A673 (cell line): ENCODE data around the gene ATP6V1F. TPM values are rescaled to one million over a fixed set of nuclear protein-coding genes. Genes with fewer than 3 reads are reported as not detected.

ENCODE experiments used
- BruUV-seq: library from RNA; stranded (reverse); fragments of 400-500 nt; replicated peaks from 2 replicates; lab custom pipeline; 2021; lab: Mats Ljungman, UMichigan
- CTCF ChIA-PET: fragments of 300-600 bp; sonication (Branson Sonifier 250); formaldehyde crosslinking; loops from one replicate; lab custom pipeline; 2022; ENCODE audit warnings: antibody characterized with exemption; lab: Charles Lee
- POLR2A ChIA-PET: fragments of 300-600 bp; sonication (Branson Sonifier 250); formaldehyde crosslinking; loops from one replicate; lab custom pipeline; 2022; ENCODE audit warnings: antibody characterized with exemption; ENCODE audit not compliant: low non-redundant PET; lab: Charles Lee
- DNase-seq: peaks from one replicate; pipeline ENCODE4 v3.0.0-alpha.2; 2015; ENCODE audit warnings: low spot score
- H3K27ac ChIP-seq: fragments of 200-600 bp; sonication (generic); 2 replicates; pipeline ENCODE4 v1.5.1; 2016; ENCODE audit warnings: mixed run types, low read depth, mild to moderate bottlenecking, mixed read lengths, antibody characterized with exemption, low read length; ENCODE audit not compliant: poor library complexity, severe bottlenecking
- H3K27me3 ChIP-seq: fragments of 200-600 bp; sonication (generic); replicated peaks from 2 replicates; pipeline ENCODE4 v1.6.1; 2017; ENCODE audit warnings: mixed run types, low read depth, mild to moderate bottlenecking, mixed read lengths, antibody characterized with exemption, low read length; ENCODE audit not compliant: insufficient read depth, poor library complexity
- H3K36me3 ChIP-seq: fragments of 200-600 bp; sonication (generic); 2 replicates; pipeline ENCODE4 v1.6.1; 2016; ENCODE audit warnings: mixed run types, mild to moderate bottlenecking, mixed read lengths, antibody characterized with exemption, low read length; ENCODE audit not compliant: insufficient read depth, poor library complexity, severe bottlenecking
- H3K4me1 ChIP-seq: fragments of 200-600 bp; sonication (generic); 2 replicates; pipeline ENCODE4 v1.6.1; 2017; ENCODE audit warnings: mixed run types, mild to moderate bottlenecking, mixed read lengths, antibody characterized with exemption, low read length; ENCODE audit not compliant: insufficient read depth, poor library complexity, severe bottlenecking
- H3K4me3 ChIP-seq: fragments of 200-600 bp; sonication (generic); 2 replicates; pipeline ENCODE4 v1.5.1; 2016; ENCODE audit warnings: low read depth, mixed run types, mild to moderate bottlenecking, mixed read lengths, low read length; ENCODE audit not compliant: poor library complexity, severe bottlenecking
- H3K9me3 ChIP-seq: fragments of 200-600 bp; sonication (generic); 2 replicates; pipeline ENCODE4 v1.6.1; 2016; ENCODE audit warnings: mixed run types, low read depth, mild to moderate bottlenecking, mixed read lengths, antibody characterized with exemption, low read length; ENCODE audit not compliant: poor library complexity, severe bottlenecking
- EZH2 ChIP-seq: fragments of 200-600 bp; sonication (generic); IDR thresholded peaks from 2 replicates; pipeline ENCODE4 v1.6.1; 2017; ENCODE audit warnings: borderline replicate concordance, low read depth, mild to moderate bottlenecking, mixed read lengths, antibody characterized with exemption, low read length; ENCODE audit not compliant: poor library complexity, severe bottlenecking
- intact Hi-C: fragments of 100-400 bp; cut with micrococcal nuclease; formaldehyde crosslinking; loops from one replicate; pipeline ENCODE4 v1.10.0; 2022; ENCODE audit not compliant: unreplicated experiment
- total RNA-seq: library from RNA; stranded (reverse); gene quantifications from 2 replicates; pipeline ENCODE4 v1.2.3, GENCODE V29; 2021
- TF ChIP-seq, protein P1 (sequence below): fragments of 300-800, 200-600 bp; sonication (generic); conservative IDR thresholded peaks from 2 replicates; pipeline ENCODE4 v1.5.1; 2017; ENCODE audit warnings: low read depth, mild to moderate bottlenecking, antibody characterized with exemption, low read length, moderate library complexity, mixed read lengths

Gene ATP6V1F
- total RNA-seq, 1 experiment from 2014 or later: 148 TPM

DNA sequence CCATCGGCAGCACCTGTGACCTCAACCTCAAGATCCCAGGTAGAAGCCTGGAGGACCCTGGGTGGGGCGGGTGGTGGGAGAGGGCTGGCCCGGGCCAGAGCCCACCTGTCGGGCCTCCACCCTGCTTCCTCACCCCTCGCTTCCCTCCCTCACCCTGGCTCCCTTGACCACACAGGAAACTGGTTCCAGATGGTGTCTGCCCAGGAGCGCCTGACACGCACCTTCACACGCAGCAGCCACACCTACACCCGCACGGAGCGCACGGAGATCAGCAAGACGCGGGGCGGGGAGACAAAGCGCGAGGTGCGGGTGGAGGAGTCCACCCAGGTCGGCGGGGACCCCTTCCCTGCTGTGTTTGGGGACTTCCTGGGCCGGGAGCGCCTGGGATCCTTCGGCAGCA, 8.9 kb upstream of the ATP6V1F start:
- no TSS peak for BruUV-seq
- no peaks in the 10 kb centered on the region for H3K27me3 ChIP-seq
- ChIA-PET CTCF (no interaction called here), POLR2A (no interaction called here)
- no peaks in the 10 kb centered on the region for H3K4me1 ChIP-seq
- intact Hi-C loops: no loop called here
- DNase-seq: no peak
- H3K27ac ChIP-seq: no peak overlapping the region
- H3K36me3 ChIP-seq: no peaks in the 10 kb centered on the region
- TF ChIP-seq, protein P1, sequence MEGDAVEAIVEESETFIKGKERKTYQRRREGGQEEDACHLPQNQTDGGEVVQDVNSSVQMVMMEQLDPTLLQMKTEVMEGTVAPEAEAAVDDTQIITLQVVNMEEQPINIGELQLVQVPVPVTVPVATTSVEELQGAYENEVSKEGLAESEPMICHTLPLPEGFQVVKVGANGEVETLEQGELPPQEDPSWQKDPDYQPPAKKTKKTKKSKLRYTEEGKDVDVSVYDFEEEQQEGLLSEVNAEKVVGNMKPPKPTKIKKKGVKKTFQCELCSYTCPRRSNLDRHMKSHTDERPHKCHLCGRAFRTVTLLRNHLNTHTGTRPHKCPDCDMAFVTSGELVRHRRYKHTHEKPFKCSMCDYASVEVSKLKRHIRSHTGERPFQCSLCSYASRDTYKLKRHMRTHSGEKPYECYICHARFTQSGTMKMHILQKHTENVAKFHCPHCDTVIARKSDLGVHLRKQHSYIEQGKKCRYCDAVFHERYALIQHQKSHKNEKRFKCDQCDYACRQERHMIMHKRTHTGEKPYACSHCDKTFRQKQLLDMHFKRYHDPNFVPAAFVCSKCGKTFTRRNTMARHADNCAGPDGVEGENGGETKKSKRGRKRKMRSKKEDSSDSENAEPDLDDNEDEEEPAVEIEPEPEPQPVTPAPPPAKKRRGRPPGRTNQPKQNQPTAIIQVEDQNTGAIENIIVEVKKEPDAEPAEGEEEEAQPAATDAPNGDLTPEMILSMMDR: no peak
- TF ChIP-seq EZH2: no peak
- no peak overlapping the region for H3K4me3 ChIP-seq
- no peaks in the 10 kb centered on the region for H3K9me3 ChIP-seq

DNA sequence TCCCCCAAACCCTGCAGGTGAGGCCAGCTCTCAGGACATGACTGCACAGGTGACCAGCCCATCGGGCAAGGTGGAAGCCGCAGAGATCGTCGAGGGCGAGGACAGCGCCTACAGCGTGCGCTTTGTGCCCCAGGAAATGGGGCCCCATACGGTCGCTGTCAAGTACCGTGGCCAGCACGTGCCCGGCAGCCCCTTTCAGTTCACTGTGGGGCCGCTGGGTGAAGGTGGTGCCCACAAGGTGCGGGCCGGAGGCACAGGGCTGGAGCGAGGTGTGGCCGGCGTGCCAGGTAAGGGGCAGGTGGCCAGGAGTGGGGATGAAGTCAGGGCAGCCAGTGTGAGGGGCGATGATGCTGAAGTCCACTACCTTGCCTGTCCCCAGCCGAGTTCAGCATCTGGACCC, 8.3 kb upstream of the ATP6V1F start:
- Histone ChIP-seq H3K27ac (no peak overlapping the region), H3K9me3 (no peaks in the 10 kb centered on the region), H3K4me1 (no peaks in the 10 kb centered on the region), H3K4me3 (no peak overlapping the region), H3K27me3 (no peaks in the 10 kb centered on the region), H3K36me3 (no peaks in the 10 kb centered on the region)
- ChIA-PET CTCF (no interaction called here), POLR2A (no interaction called here)
- intact Hi-C loops: no loop called here
- TF ChIP-seq EZH2: no peak
- TF ChIP-seq, protein P1: no peak
- no peak for DNase-seq
- BruUV-seq: no TSS peak

DNA sequence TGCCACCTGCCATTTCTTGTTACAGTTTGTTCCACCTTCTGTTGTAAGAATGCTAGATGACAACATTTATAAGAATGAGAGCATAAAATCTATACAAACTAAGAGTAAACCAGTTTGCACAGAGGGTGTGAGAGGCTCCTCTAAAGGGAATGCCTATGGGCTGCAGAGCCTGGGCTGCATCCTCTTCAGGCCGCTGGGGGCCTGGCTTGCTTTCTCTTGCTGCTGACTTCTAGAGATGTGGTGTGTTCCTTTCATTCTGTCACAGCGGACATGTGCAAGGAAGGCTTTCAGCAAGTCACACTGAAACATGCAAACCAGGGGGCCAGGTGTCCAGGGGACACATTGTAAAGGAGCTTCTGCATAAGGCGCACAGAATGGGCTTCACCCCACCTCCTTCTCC, 7.1 kb upstream of the ATP6V1F start:
- Histone ChIP-seq H3K27me3 (no peaks in the 10 kb centered on the region), H3K9me3 (no peaks in the 10 kb centered on the region), H3K27ac (no peak overlapping the region), H3K4me3 (no peak overlapping the region), H3K36me3 (no peaks in the 10 kb centered on the region), H3K4me1 (no peaks in the 10 kb centered on the region)
- intact Hi-C loops: no loop called here
- CTCF ChIA-PET: no interaction called here
- no TSS peak for BruUV-seq
- no peak for DNase-seq
- TF ChIP-seq, protein P1: no peak
- no peak for TF ChIP-seq EZH2
- POLR2A ChIA-PET: no interaction called here
